ENCODE measurements around the gene NRP1. TPM values are rescaled to one million over a fixed set of nuclear protein-coding genes. Genes with fewer than 3 reads are reported as not detected.

The NRP1 gene
- total RNA-seq, 1 experiment from 2014 or later: 3.0 TPM

GRCh38 chr10:33237736-33238624 is 96.5 kb downstream of the NRP1 start (continued):
- no peak for TF ChIP-seq GRHL2 (CRISPR knock-in tag; IDR thresholded peaks at IDR 0.05; ENCODE audit: insufficient replicate concordance, severe bottlenecking)
- no peak for TF ChIP-seq EMX1 (CRISPR knock-in tag; IDR thresholded peaks at IDR 0.05)
- no peak for TF ChIP-seq ZNF317 (CRISPR knock-in tag; IDR thresholded peaks at IDR 0.05; ENCODE audit: borderline replicate concordance, low read depth)
- no peak for TF ChIP-seq NFATC4 (CRISPR knock-in tag; IDR thresholded peaks at IDR 0.05)
- no peak for TF ChIP-seq GTF2I (CRISPR knock-in tag; conservative IDR thresholded peaks at IDR 0.05)

- ChIA-PET CTCF (no interaction called here), POLR2A (no interaction called here)
- DNase-seq (ENCODE audit: low spot score) (no peak), ATAC-seq (no peak)
- H3K36me3 Mint-ChIP-seq: no peaks in the 10 kb centered on the region
- H3K9me3 Mint-ChIP-seq: no peaks in the 10 kb centered on the region
- H3K4me3 Mint-ChIP-seq: no peak overlapping the region
- no peak overlapping the region for H3K27ac Mint-ChIP-seq
- H3K27me3 Mint-ChIP-seq (ENCODE audit: low read depth): no peaks in the 10 kb centered on the region
- TF ChIP-seq NR2C2 (CRISPR knock-in tag; IDR thresholded peaks at IDR 0.05): no peak
- no peak for TF ChIP-seq NR3C1 (CRISPR knock-in tag; conservative IDR thresholded peaks at IDR 0.05; ENCODE audit: low read depth)
- no peak for TF ChIP-seq ZNF121 (CRISPR knock-in tag; IDR thresholded peaks at IDR 0.05)
- no peak for TF ChIP-seq NR1H2 (CRISPR knock-in tag; IDR thresholded peaks at IDR 0.05)
- TF ChIP-seq ZNF138 (CRISPR knock-in tag; conservative IDR thresholded peaks at IDR 0.05): no peak
- no peak for TF ChIP-seq ZSCAN18 (CRISPR knock-in tag; IDR thresholded peaks at IDR 0.05)
- H3K4me1 Mint-ChIP-seq: peaks cover 11% of the 10 kb centered on the region
Measured at GRCh38 chr10:33236916-33237315, 97.6 kb downstream of the NRP1 start.

- ATAC-seq (no peak), DNase-seq (ENCODE audit: low spot score) (no peak)
- CTCF ChIA-PET: no interaction called here
- POLR2A ChIA-PET: no interaction called here
- Mint-ChIP-seq H3K4me3 (no peak overlapping the region), H3K27me3 (ENCODE audit: low read depth) (no peaks in the 10 kb centered on the region), H3K4me1 (peaks cover 11% of the 10 kb centered on the region), H3K27ac (no peak overlapping the region), H3K9me3 (no peaks in the 10 kb centered on the region), H3K36me3 (no peaks in the 10 kb centered on the region)
- TF ChIP-seq RORB (CRISPR knock-in tag; IDR thresholded peaks at IDR 0.05) (no peak), ESRRA (CRISPR knock-in tag; IDR thresholded peaks at IDR 0.05; ENCODE audit: borderline replicate concordance) (no peak), ZNF416 (CRISPR knock-in tag; IDR thresholded peaks at IDR 0.05) (no peak), ZNF263 (CRISPR knock-in tag; IDR thresholded peaks at IDR 0.05; ENCODE audit: low read depth) (no peak), MXD4 (CRISPR knock-in tag; IDR thresholded peaks at IDR 0.05; ENCODE audit: borderline replicate concordance) (no peak), NR2C2 (CRISPR knock-in tag; IDR thresholded peaks at IDR 0.05) (no peak), AFF4 (CRISPR knock-in tag; IDR thresholded peaks at IDR 0.05; ENCODE audit: borderline replicate concordance) (no peak)
- TF ChIP-seq, protein P1, sequence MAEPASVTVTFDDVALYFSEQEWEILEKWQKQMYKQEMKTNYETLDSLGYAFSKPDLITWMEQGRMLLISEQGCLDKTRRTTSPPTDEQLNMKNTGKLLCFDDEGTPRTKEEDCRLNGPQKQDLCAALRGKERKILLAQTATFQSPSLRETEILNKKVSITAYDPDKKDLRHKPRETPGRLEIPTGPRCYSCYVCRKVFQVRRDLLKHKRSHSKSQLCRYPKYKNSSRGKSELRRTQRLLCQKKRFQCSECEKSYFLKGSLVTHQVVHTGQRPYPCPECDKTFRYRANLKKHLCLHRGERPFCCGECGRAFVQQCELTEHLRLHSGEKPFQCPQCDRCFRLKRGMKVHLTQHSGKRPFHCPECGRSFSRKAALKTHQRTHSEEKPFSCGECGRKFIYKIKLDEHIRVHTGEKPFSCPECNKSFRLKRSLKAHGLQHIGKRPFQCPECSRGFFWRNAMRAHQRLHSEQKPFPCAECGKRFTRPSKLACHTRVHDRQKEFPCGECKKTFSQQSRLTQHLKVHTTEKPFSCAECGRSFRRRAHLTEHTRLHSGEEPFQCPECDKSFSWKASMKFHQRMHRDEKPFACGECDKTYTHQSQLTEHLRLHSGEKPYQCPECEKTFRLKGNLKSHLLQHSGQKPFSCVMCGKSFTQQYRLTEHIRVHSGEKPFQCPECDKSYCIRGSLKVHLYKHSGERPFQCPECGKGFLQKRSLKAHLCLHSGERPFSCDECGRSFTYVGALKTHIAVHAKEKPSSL (CRISPR knock-in tag; conservative IDR thresholded peaks at IDR 0.05): no peak
- TF ChIP-seq, protein P2, sequence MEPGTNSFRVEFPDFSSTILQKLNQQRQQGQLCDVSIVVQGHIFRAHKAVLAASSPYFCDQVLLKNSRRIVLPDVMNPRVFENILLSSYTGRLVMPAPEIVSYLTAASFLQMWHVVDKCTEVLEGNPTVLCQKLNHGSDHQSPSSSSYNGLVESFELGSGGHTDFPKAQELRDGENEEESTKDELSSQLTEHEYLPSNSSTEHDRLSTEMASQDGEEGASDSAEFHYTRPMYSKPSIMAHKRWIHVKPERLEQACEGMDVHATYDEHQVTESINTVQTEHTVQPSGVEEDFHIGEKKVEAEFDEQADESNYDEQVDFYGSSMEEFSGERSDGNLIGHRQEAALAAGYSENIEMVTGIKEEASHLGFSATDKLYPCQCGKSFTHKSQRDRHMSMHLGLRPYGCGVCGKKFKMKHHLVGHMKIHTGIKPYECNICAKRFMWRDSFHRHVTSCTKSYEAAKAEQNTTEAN (CRISPR knock-in tag; IDR thresholded peaks at IDR 0.05): no peak
- TF ChIP-seq, protein P3, sequence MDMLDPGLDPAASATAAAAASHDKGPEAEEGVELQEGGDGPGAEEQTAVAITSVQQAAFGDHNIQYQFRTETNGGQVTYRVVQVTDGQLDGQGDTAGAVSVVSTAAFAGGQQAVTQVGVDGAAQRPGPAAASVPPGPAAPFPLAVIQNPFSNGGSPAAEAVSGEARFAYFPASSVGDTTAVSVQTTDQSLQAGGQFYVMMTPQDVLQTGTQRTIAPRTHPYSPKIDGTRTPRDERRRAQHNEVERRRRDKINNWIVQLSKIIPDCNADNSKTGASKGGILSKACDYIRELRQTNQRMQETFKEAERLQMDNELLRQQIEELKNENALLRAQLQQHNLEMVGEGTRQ (CRISPR knock-in tag; IDR thresholded peaks at IDR 0.05): no peak
- TF ChIP-seq, protein P4, sequence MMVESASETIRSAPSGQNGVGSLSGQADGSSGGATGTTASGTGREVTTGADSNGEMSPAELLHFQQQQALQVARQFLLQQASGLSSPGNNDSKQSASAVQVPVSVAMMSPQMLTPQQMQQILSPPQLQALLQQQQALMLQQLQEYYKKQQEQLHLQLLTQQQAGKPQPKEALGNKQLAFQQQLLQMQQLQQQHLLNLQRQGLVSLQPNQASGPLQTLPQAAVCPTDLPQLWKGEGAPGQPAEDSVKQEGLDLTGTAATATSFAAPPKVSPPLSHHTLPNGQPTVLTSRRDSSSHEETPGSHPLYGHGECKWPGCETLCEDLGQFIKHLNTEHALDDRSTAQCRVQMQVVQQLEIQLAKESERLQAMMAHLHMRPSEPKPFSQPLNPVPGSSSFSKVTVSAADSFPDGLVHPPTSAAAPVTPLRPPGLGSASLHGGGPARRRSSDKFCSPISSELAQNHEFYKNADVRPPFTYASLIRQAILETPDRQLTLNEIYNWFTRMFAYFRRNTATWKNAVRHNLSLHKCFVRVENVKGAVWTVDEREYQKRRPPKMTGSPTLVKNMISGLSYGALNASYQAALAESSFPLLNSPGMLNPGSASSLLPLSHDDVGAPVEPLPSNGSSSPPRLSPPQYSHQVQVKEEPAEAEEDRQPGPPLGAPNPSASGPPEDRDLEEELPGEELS (CRISPR knock-in tag; IDR thresholded peaks at IDR 0.05): no peak
Measured at GRCh38 chr10:33235951-33236350, 98.5 kb downstream of the NRP1 start.

Measured in WTC11 (cell line).